ENCODE data around the gene STXBP6.

- TF ChIP-seq CTCF (IDR thresholded peaks at IDR 0.05; ENCODE audit: low read depth, low read length, poor library complexity, severe bottlenecking) (no peak), EZH2phosphoT487 (IDR thresholded peaks at IDR 0.05; ENCODE audit: borderline replicate concordance, low read length) (no peak)
Observed at GRCh38 chr14:24818823-24819341, 231.1 kb downstream of the STXBP6 start.
